ENCODE data around the gene PRKACG. TPM values are rescaled to one million over a fixed set of nuclear protein-coding genes. Genes with fewer than 3 reads are reported as not detected.

PRKACG gene
- total RNA-seq, result not detected in 2 replicates

DNA sequence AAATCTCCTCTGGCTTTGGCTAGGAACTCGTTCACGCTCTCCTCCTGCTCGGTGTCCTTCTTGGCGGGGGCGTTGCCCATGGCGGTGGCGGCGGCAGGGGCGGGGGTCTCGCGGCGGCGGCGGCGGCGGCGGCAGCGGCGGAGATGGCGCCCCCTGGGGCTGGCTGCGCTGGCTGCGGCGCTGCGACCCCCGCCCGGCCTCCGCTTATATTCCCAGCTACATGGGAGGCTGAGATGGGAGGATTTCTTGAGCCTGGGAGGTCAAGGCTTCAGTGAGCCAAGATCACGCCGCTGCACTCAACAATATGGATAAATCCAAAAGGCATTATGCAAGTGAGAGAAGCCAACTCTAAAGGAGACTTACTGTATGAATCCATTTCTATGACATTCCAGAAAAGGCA is at the start of gene PRKACG:
Gene PRKACG (minus strand): TSS at position 101 of the 400 bp plus-strand sequence. CDS start 21 bp downstream, at position 80.
- TF ChIP-seq, protein P1, sequence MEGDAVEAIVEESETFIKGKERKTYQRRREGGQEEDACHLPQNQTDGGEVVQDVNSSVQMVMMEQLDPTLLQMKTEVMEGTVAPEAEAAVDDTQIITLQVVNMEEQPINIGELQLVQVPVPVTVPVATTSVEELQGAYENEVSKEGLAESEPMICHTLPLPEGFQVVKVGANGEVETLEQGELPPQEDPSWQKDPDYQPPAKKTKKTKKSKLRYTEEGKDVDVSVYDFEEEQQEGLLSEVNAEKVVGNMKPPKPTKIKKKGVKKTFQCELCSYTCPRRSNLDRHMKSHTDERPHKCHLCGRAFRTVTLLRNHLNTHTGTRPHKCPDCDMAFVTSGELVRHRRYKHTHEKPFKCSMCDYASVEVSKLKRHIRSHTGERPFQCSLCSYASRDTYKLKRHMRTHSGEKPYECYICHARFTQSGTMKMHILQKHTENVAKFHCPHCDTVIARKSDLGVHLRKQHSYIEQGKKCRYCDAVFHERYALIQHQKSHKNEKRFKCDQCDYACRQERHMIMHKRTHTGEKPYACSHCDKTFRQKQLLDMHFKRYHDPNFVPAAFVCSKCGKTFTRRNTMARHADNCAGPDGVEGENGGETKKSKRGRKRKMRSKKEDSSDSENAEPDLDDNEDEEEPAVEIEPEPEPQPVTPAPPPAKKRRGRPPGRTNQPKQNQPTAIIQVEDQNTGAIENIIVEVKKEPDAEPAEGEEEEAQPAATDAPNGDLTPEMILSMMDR (IDR thresholded peaks at IDR 0.05; ENCODE audit: extremely low read depth, low read depth, low read length), result no peak
- Histone ChIP-seq H3K4me1 (ENCODE audit: insufficient read depth, low read length) (no peaks in the 10 kb centered on the region), H2AFZ (ENCODE audit: low read length) (no peak within 1 kb of the TSS), H3K4me3 (ENCODE audit: insufficient read depth, low read length) (no peak within 1 kb of the TSS), H3K27ac (ENCODE audit: low read depth, low read length) (no peak within 1 kb of the TSS), H3K9me3 (ENCODE audit: low read depth, low read length) (no peaks in the 10 kb centered on the region), H3K36me3 (ENCODE audit: insufficient read depth, low read length) (no peaks in the 10 kb centered on the region), H3K4me2 (ENCODE audit: insufficient read depth, low read length) (no peak within 1 kb of the TSS), H3K79me2 (ENCODE audit: insufficient read depth, low read length) (no peaks in the 10 kb centered on the region), H3K27me3 (ENCODE audit: insufficient read depth, low read length) (no peaks in the 10 kb centered on the region), H4K20me1 (ENCODE audit: insufficient read depth, low read length) (no peaks in the 10 kb centered on the region)
- no peak for DNase-seq (ENCODE audit: insufficient read length, low spot score, missing footprints)

DNA sequence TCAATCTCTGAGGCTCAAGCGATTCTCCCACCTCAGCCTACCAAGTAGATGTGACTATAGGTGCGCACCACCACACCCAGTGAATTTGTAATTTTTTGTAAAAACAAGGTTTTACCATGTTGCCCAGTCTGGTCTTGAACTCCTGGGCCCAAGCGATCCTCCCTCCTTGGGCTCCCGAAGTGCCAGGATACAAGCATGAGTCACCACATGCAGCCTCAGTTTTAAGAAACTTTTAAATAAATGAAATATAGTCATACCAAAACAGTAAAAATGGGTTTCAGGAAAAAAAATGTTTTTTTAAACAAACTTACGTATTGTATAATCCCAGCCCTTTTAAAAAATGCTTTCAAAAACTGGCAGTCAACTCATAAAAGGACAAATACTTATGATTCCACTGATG is 48.3 kb upstream of the PRKACG start:
- Histone ChIP-seq H3K27me3 (ENCODE audit: insufficient read depth, low read length) (no peaks in the 10 kb centered on the region), H3K4me3 (ENCODE audit: insufficient read depth, low read length) (no peak overlapping the region), H2AFZ (ENCODE audit: low read length) (no peak overlapping the region), H3K36me3 (ENCODE audit: insufficient read depth, low read length) (no peaks in the 10 kb centered on the region), H3K4me2 (ENCODE audit: insufficient read depth, low read length) (no peak overlapping the region), H3K9me3 (ENCODE audit: low read depth, low read length) (no peaks in the 10 kb centered on the region), H3K79me2 (ENCODE audit: insufficient read depth, low read length) (no peaks in the 10 kb centered on the region), H3K4me1 (ENCODE audit: insufficient read depth, low read length) (no peaks in the 10 kb centered on the region), H3K27ac (ENCODE audit: low read depth, low read length) (no peak overlapping the region), H4K20me1 (ENCODE audit: insufficient read depth, low read length) (no peaks in the 10 kb centered on the region)
- DNase-seq (ENCODE audit: insufficient read length, low spot score, missing footprints), result no peak
- TF ChIP-seq, protein P1 (IDR thresholded peaks at IDR 0.05; ENCODE audit: extremely low read depth, low read depth, low read length), result no peak

DNA sequence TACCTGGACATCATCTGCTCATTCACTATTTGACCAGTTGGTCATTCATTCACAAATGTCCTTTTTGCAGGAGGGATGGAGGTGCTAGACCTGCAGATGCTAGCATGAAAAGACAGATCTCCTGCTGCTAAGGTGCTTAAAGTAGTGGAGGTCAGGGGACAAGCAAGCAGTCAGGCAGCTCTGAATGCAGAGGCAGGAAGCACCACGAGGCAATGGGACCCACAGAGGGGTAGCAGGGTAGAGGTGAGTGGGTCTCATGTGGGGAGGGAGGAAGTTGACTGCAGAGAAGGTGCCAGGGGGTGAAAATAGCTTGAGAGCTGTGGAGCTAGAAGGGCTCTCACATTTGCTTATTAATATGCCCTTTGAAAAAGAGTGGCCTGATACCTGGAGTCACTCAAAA is 46.9 kb upstream of the PRKACG start:
- H3K27me3 ChIP-seq (ENCODE audit: insufficient read depth, low read length), result no peaks in the 10 kb centered on the region
- H3K4me2 ChIP-seq (ENCODE audit: insufficient read depth, low read length), result no peak overlapping the region
- H2AFZ ChIP-seq (ENCODE audit: low read length), result no peak overlapping the region
- no peak overlapping the region for H3K4me3 ChIP-seq (ENCODE audit: insufficient read depth, low read length)
- no peaks in the 10 kb centered on the region for H3K9me3 ChIP-seq (ENCODE audit: low read depth, low read length)
- H3K36me3 ChIP-seq (ENCODE audit: insufficient read depth, low read length), result no peaks in the 10 kb centered on the region
- no peaks in the 10 kb centered on the region for H4K20me1 ChIP-seq (ENCODE audit: insufficient read depth, low read length)
- no peak overlapping the region for H3K27ac ChIP-seq (ENCODE audit: low read depth, low read length)
- no peaks in the 10 kb centered on the region for H3K79me2 ChIP-seq (ENCODE audit: insufficient read depth, low read length)
- DNase-seq (ENCODE audit: insufficient read length, low spot score, missing footprints), result no peak
- TF ChIP-seq, protein P1 (IDR thresholded peaks at IDR 0.05; ENCODE audit: extremely low read depth, low read depth, low read length), result no peak
- H3K4me1 ChIP-seq (ENCODE audit: insufficient read depth, low read length), result no peaks in the 10 kb centered on the region

DNA sequence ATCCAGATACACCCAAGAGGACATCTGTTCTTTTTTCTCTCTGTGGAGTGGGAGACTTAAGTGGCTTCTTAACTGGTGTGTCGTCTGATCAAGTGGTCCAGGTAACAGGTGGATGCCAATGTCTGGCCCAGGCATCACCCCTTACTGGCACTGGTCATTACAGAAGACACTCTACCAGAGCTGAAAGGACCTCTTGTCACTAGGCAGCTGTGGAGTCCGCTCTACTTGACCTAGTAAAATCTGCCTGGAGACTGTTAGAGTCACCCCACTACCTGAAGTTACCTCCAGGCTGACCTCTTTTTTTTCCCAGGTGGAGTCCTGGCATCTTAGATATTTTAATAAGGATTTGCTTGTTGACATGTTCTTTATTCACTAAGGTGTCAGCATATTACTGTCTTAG is 44.2 kb upstream of the PRKACG start:
- TF ChIP-seq, protein P1 (IDR thresholded peaks at IDR 0.05; ENCODE audit: extremely low read depth, low read depth, low read length), result no peak
- no peaks in the 10 kb centered on the region for H3K79me2 ChIP-seq (ENCODE audit: insufficient read depth, low read length)
- H3K4me1 ChIP-seq (ENCODE audit: insufficient read depth, low read length), result no peaks in the 10 kb centered on the region
- H3K9me3 ChIP-seq (ENCODE audit: low read depth, low read length), result no peaks in the 10 kb centered on the region
- no peak overlapping the region for H3K4me3 ChIP-seq (ENCODE audit: insufficient read depth, low read length)
- H3K36me3 ChIP-seq (ENCODE audit: insufficient read depth, low read length), result no peaks in the 10 kb centered on the region
- no peaks in the 10 kb centered on the region for H4K20me1 ChIP-seq (ENCODE audit: insufficient read depth, low read length)
- no peak overlapping the region for H3K4me2 ChIP-seq (ENCODE audit: insufficient read depth, low read length)
- H2AFZ ChIP-seq (ENCODE audit: low read length), result no peak overlapping the region
- no peak for DNase-seq (ENCODE audit: insufficient read length, low spot score, missing footprints)
- H3K27me3 ChIP-seq (ENCODE audit: insufficient read depth, low read length), result no peaks in the 10 kb centered on the region
- no peak overlapping the region for H3K27ac ChIP-seq (ENCODE audit: low read depth, low read length)

Measured in osteoblast (primary cell).